Ishikawa (cell line): ENCODE data around the gene RBM38.

ENCODE experiments used
- CEBPB ChIP-seq: IDR thresholded peaks from 2 replicates; pipeline ENCODE4 v1.6.1; 2012
- CREB1 ChIP-seq: IDR thresholded peaks from 2 replicates; pipeline ENCODE4 v1.6.1; 2012; ENCODE audit warnings: low read depth
- EGR1 ChIP-seq: IDR thresholded peaks from 2 replicates; pipeline ENCODE4 v1.6.1; 2012
- EP300 ChIP-seq: IDR thresholded peaks from 2 replicates; pipeline ENCODE4 v1.6.1; 2012; ENCODE audit warnings: borderline replicate concordance
- FOXM1 ChIP-seq: IDR thresholded peaks from 2 replicates; pipeline ENCODE4 v1.6.1; 2012; ENCODE audit warnings: low read depth, borderline replicate concordance
- NFIC ChIP-seq: IDR thresholded peaks from 2 replicates; pipeline ENCODE4 v1.6.1; 2012
- RAD21 ChIP-seq: IDR thresholded peaks from 2 replicates; pipeline ENCODE4 v1.6.1; 2012; ENCODE audit warnings: low read depth
- REST ChIP-seq: IDR thresholded peaks from 2 replicates; pipeline ENCODE4 v1.6.1; 2012; ENCODE audit warnings: low read depth, mild to moderate bottlenecking
- TAF1 ChIP-seq: IDR thresholded peaks from 2 replicates; pipeline ENCODE4 v1.6.1; 2012; ENCODE audit warnings: low read depth, mild to moderate bottlenecking
- TCF12 ChIP-seq: IDR thresholded peaks from 2 replicates; pipeline ENCODE4 v1.6.1; 2012; ENCODE audit warnings: low read depth
- TEAD4 ChIP-seq: IDR thresholded peaks from 2 replicates; pipeline ENCODE4 v1.6.1; 2012
- YY1 ChIP-seq: IDR thresholded peaks from 2 replicates; pipeline ENCODE4 v1.6.1; 2012; ENCODE audit warnings: low read depth
- ZBTB7A ChIP-seq: IDR thresholded peaks from 2 replicates; pipeline ENCODE4 v1.6.1; 2012; ENCODE audit warnings: low read depth
- TF ChIP-seq, protein P1 (sequence below): IDR thresholded peaks from 2 replicates; pipeline ENCODE4 v1.6.1; 2012
- TF ChIP-seq, protein P2 (sequence below): IDR thresholded peaks from 2 replicates; pipeline ENCODE4 v1.6.1; 2012

RBM38 gene

GRCh38 chr20:57414867-57415592 lies 23.8 kb downstream of the RBM38 start:
- TF ChIP-seq YY1: no peak
- no peak for TF ChIP-seq ZBTB7A
- no peak for TF ChIP-seq RAD21
- TF ChIP-seq, protein P1, sequence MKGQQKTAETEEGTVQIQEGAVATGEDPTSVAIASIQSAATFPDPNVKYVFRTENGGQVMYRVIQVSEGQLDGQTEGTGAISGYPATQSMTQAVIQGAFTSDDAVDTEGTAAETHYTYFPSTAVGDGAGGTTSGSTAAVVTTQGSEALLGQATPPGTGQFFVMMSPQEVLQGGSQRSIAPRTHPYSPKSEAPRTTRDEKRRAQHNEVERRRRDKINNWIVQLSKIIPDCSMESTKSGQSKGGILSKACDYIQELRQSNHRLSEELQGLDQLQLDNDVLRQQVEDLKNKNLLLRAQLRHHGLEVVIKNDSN: no peak
- TF ChIP-seq TCF12: no peak
- TF ChIP-seq, protein P2, sequence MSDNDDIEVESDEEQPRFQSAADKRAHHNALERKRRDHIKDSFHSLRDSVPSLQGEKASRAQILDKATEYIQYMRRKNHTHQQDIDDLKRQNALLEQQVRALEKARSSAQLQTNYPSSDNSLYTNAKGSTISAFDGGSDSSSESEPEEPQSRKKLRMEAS: no peak
- TF ChIP-seq TEAD4: no peak

DNA sequence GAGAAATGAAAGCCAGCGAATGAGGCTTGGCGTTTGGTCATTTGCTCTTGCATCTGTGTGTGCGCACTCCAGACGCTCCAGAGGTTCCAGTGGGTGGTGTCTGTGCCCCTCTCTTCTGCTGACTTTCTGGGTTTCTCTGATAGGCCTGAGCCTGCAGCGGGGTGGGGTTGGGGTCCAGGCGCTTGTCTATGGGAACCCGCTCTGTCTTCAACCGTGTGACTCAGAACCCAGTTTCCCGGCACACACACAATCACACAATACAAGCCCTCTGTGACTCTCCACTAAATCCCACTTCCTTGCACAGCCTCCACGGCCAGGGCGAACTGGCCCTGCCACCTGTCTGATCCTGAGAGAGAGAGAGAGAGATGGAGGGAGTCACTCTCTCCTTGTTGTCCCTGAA lies 24.6 kb downstream of the RBM38 start:
- TF ChIP-seq, protein P2: no peak
- TF ChIP-seq YY1 (no peak), RAD21 (no peak), CEBPB (no peak), REST (no peak), CREB1 (no peak), FOXM1 (no peak), ZBTB7A (no peak), EGR1 (no peak), TEAD4 (no peak), TCF12 (no peak), TAF1 (no peak), EP300 (no peak), NFIC (no peak)
- TF ChIP-seq, protein P1: no peak

GRCh38 chr20:57416296-57417022 lies 25.3 kb downstream of the RBM38 start:
- TF ChIP-seq EGR1 (no peak), NFIC (no peak), CEBPB (no peak), CREB1 (no peak), RAD21 (no peak), EP300 (no peak), REST (no peak), TCF12 (no peak), FOXM1 (no peak), TAF1 (no peak), YY1 (no peak), TEAD4 (no peak), ZBTB7A (no peak)
- TF ChIP-seq, protein P2: no peak
- TF ChIP-seq, protein P1: no peak

DNA sequence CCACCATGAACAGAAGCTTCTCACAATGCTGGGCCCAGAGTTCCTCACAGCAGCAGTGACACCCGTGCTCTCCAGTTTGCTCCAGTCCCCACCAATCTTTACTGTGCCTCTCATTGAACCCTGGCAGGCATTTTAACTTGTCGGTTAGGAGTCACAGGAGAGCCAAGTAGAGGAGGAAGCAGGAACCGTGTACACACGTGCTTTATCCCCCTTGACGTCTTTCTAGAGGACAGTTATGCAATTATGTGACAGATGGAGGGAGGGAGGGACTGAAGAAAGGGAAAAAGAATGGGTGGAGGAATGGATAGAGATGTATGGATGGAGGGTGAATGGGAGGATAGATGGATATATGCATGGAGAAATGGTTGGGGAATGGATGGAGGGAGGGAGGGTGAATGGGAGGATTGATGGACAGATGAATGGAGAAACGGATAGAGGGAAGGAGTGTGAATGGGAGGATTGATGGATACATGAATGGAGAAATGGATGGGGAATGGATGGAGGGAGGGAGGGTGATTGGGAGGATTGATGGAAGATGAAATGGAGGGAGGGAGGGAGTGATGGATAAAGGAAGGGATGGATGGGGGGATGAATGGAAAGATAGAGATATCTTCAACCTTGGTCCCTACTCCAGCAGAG lies 26.0 kb downstream of the RBM38 start:
- no peak for TF ChIP-seq ZBTB7A
- TF ChIP-seq, protein P1: no peak
- TF ChIP-seq EGR1: no peak
- no peak for TF ChIP-seq TAF1
- no peak for TF ChIP-seq CREB1
- no peak for TF ChIP-seq REST
- no peak for TF ChIP-seq FOXM1
- TF ChIP-seq CEBPB: no peak
- no peak for TF ChIP-seq RAD21
- TF ChIP-seq NFIC: no peak
- TF ChIP-seq TCF12: no peak
- no peak for TF ChIP-seq EP300
- TF ChIP-seq TEAD4: no peak
- TF ChIP-seq, protein P2: no peak
- no peak for TF ChIP-seq YY1
